Activated CD8-positive, alpha-beta T cell treated with anti-CD3 and anti-CD28 coated beads, Interleukin-2, amount 10 ng/mL, durations not matched to agents 7 days and 5 days (primary cell): ENCODE measurements around the gene MIA2. TPM values are rescaled to one million over a fixed set of nuclear protein-coding genes. Genes with fewer than 3 reads are reported as not detected.
"Not testable (repeated sequence)": the region's sequence is repeated elsewhere in the genome, so short reads cannot be mapped to it uniquely, and the experiment has no call there.

Experiments used
- ATAC-seq: fragments of 150-1000 bp; cut with Tn5 transposase; one replicate; pipeline ENCODE4 v1.10.0; 2021; ENCODE audit warnings: moderate library complexity
- CTCF ChIA-PET: fragments of 350-600 bp; sonication (Branson Sonifier 250); formaldehyde crosslinking; loops from one replicate; lab custom pipeline; 2021; ENCODE audit warnings: antibody characterized with exemption; lab: Charles Lee
- POLR2A ChIA-PET: fragments of 350-600 bp; sonication (Branson Sonifier 250); formaldehyde crosslinking; loops from one replicate; lab custom pipeline; 2021; ENCODE audit warnings: antibody characterized with exemption; lab: Charles Lee
- DNase-seq: peaks from one replicate; pipeline ENCODE4 v3.0.0-alpha.2; 2020
- H3K27ac Mint-ChIP-seq: one replicate; pipeline ENCODE4 v1.8.0; 2021; ENCODE audit warnings: mild to moderate bottlenecking, mixed read lengths
- H3K27me3 Mint-ChIP-seq: one replicate; pipeline ENCODE4 v1.8.0; 2021; ENCODE audit warnings: low read depth, mixed read lengths
- H3K36me3 Mint-ChIP-seq: one replicate; pipeline ENCODE4 v1.8.0; 2021; ENCODE audit warnings: low read depth, mixed read lengths
- H3K4me1 Mint-ChIP-seq: one replicate; pipeline ENCODE4 v1.8.0; 2021; ENCODE audit warnings: low read depth, mixed read lengths
- H3K4me3 Mint-ChIP-seq: one replicate; pipeline ENCODE4 v1.8.0; 2021; ENCODE audit warnings: mild to moderate bottlenecking, mixed read lengths
- H3K9me3 Mint-ChIP-seq: one replicate; pipeline ENCODE4 v1.8.0; 2022; ENCODE audit warnings: mixed read lengths; ENCODE audit not compliant: insufficient read depth
- total RNA-seq, 2 experiments: library from RNA; stranded (reverse); gene quantifications; one replicate each; pipeline ENCODE4 v1.2.3, GENCODE V29; 2021

The MIA2 gene
- total RNA-seq, 2 experiments from 2014 or later: 18.6 to 21.2 TPM

GRCh38 chr14:39258782-39259545 lies 25.2 kb downstream of the MIA2 start:
- Mint-ChIP-seq H3K27me3 (no peaks in the 10 kb centered on the region), H3K4me3 (no peak overlapping the region), H3K27ac (no peak overlapping the region), H3K36me3 (peaks cover 12% of the 10 kb centered on the region), H3K4me1 (no peaks in the 10 kb centered on the region), H3K9me3 (peaks cover 2% of the 10 kb centered on the region)
- POLR2A ChIA-PET: no interaction called here
- CTCF ChIA-PET: no interaction called here
- DNase-seq: no peak
- no peak for ATAC-seq

DNA sequence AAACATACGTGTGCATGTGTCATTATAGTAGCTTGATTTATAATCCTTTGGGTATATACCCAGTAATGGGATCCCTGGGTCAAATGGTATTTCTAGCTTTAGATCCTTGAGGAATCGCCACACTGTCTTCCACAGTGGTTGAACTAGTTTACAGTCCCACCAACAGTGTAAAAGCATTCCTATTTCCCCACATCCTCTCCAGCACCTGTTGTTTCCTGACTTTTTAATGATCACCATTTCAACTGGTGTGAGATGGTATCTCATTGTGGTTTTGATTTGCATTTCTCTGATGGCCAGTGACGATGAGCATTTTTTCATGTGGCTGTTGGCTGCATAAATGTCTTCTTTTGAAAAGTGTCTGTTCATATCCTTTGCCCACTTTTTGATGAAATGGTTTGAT lies 26.4 kb downstream of the MIA2 start:
- ATAC-seq, H3K27ac Mint-ChIP-seq, CTCF ChIA-PET, H3K9me3 Mint-ChIP-seq, H3K27me3 Mint-ChIP-seq, H3K4me1 Mint-ChIP-seq, H3K4me3 Mint-ChIP-seq, POLR2A ChIA-PET, DNase-seq: not testable (repeated sequence)
- peaks cover 14% of the 10 kb centered on the region for H3K36me3 Mint-ChIP-seq

GRCh38 chr14:39262214-39262613 lies 28.5 kb downstream of the MIA2 start:
- H3K27me3 Mint-ChIP-seq, DNase-seq, H3K4me3 Mint-ChIP-seq, H3K27ac Mint-ChIP-seq, H3K9me3 Mint-ChIP-seq, POLR2A ChIA-PET, ATAC-seq, CTCF ChIA-PET: not testable (repeated sequence)
- H3K4me1 Mint-ChIP-seq: peaks cover 16% of the 10 kb centered on the region
- H3K36me3 Mint-ChIP-seq: peaks cover 15% of the 10 kb centered on the region

DNA sequence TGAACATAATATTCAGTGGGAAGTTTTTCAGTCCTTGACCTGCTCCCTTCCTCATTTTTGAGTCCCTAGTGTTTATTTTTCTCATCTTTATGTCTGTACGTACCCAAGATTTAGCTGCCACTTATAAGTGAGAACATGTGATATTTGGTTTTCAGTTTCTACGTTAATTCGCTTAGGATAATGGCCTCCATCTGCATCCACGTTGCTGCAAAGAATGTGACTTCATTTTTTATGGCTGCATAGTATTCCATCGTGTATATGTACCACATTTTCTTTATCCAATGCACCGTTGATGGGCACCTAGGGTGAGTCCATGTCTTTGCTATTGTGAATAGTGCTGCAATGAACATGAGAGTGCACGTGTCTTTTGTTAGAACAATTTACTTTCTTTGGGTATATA lies 30.3 kb downstream of the MIA2 start:
- Mint-ChIP-seq H3K27me3 (no peaks in the 10 kb centered on the region), H3K27ac (no peak overlapping the region), H3K9me3 (peaks cover 5% of the 10 kb centered on the region), H3K4me3 (no peak overlapping the region), H3K36me3 (peaks cover 15% of the 10 kb centered on the region), H3K4me1 (peaks cover 27% of the 10 kb centered on the region)
- no peak for ATAC-seq
- no peak for DNase-seq
- POLR2A ChIA-PET: no interaction called here
- CTCF ChIA-PET: interaction anchor here (3.8 kb wide), 1 partner anchor 32 kb away, joined by 17 read pairs; no protein-coding TSS in a partner anchor

- Mint-ChIP-seq H3K4me3 (no peak overlapping the region), H3K27me3 (no peaks in the 10 kb centered on the region), H3K4me1 (peaks cover 32% of the 10 kb centered on the region), H3K36me3 (peaks cover 17% of the 10 kb centered on the region), H3K27ac (no peak overlapping the region), H3K9me3 (peaks cover 5% of the 10 kb centered on the region)
- DNase-seq (no peak), ATAC-seq (no peak)
- POLR2A ChIA-PET: interaction anchor here (0.5 kb wide), 1 partner anchor 22 kb away, joined by 3 read pairs; no protein-coding TSS in a partner anchor
- CTCF ChIA-PET: interaction anchor here (1.4 to 3.8 kb wide), 2 partner anchors 10 to 33 kb away, joined by 3 to 17 read pairs; no protein-coding TSS in a partner anchor
Measured at GRCh38 chr14:39264558-39264957, 30.8 kb downstream of the MIA2 start.

GRCh38 chr14:39265033-39265432 lies 31.3 kb downstream of the MIA2 start:
- no peak for DNase-seq

DNA sequence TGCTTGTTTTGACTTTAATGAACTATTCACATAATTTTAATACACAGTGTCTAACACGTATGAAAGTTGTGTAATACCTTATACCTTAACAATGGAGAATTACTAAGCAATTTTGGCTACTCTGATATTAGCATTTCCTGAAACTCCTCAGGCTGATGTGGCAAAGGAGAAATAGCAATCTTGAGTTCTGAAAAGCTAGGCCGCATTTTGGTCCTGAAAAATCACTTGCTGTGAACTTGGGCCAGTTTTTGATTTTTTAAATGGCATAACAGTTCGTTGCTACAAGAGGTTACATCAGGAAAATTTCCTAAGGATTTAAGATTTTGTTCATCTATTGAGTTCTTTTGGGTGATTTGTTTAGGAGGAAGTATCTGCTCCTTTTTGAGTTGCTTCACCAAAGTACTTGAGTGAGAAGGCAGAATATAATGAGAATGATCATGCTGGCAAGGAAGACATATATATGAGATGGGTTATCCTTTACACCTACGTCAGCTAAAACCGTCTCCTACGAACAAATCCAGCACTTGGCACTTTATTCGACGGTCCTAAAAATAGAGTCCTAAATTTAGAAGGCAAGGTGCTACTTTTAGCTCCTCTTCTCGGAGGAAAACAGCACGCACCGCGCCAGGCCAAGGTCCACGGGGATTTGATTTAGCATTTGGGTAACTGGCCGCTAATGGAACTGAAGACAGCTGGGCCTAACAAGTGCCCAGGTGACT lies 32.2 kb downstream of the MIA2 start:
- Mint-ChIP-seq H3K36me3 (peaks cover 23% of the 10 kb centered on the region), H3K4me1 (peaks cover 46% of the 10 kb centered on the region), H3K4me3 (peak overlapping the region; percentile 93), H3K27ac (peak overlapping the region; percentile 97), H3K9me3 (peaks cover 8% of the 10 kb centered on the region), H3K27me3 (no peaks in the 10 kb centered on the region)
- ATAC-seq (no peak), DNase-seq (no peak)
- ChIA-PET CTCF (interaction anchor here (1.4 to 3.8 kb wide), 2 partner anchors 11 to 34 kb away, joined by 3 to 17 read pairs; no protein-coding TSS in a partner anchor), POLR2A (interaction anchor here (1.3 to 4.1 kb wide), 6 partner anchors 37 to 166 kb away, joined by 3 to 44 read pairs (median 8); partner anchors contain the start of genes FBXO33, GEMIN2, PNN and TRAPPC6B)

More at GRCh38 chr14:39265033-39265432, 31.3 kb downstream of the MIA2 start:
- H3K27ac Mint-ChIP-seq: peak overlapping the region; percentile 32
- peaks cover 5% of the 10 kb centered on the region for H3K9me3 Mint-ChIP-seq
- ChIA-PET POLR2A (interaction anchor here (0.5 kb wide), 1 partner anchor 23 kb away, joined by 3 read pairs; no protein-coding TSS in a partner anchor), CTCF (interaction anchor here (1.4 to 3.8 kb wide), 2 partner anchors 10 to 33 kb away, joined by 3 to 17 read pairs; no protein-coding TSS in a partner anchor)
- peaks cover 19% of the 10 kb centered on the region for H3K36me3 Mint-ChIP-seq
- H3K4me1 Mint-ChIP-seq: peaks cover 37% of the 10 kb centered on the region
- no peak overlapping the region for H3K4me3 Mint-ChIP-seq
- H3K27me3 Mint-ChIP-seq: no peaks in the 10 kb centered on the region
- ATAC-seq: no peak

DNA sequence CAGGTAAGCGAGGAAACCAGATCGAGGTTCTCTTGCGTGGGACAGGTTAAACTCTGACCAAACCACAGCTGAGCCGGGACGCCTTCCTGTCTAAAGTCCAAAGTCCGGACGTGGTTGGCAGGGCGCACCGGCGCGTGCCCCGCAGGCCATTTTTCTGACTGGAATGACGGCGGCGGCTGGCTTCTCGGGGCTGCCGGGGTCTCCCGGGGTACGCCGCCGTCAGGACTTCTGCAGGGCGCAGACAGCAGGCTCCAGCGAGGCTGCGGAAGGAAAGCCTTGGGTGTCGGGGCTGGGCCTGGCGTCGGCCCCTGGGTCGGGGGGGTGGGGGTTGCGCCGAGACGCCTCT lies 32.8 kb downstream of the MIA2 start:
- Mint-ChIP-seq H3K4me3 (peak overlapping the region; percentile 93), H3K27ac (peak overlapping the region; percentile 97), H3K4me1 (peaks cover 50% of the 10 kb centered on the region), H3K27me3 (no peaks in the 10 kb centered on the region), H3K9me3 (peaks cover 13% of the 10 kb centered on the region), H3K36me3 (peaks cover 28% of the 10 kb centered on the region)
- POLR2A ChIA-PET: interaction anchor here (1.1 to 4.1 kb wide), 8 partner anchors 23 to 166 kb away, joined by 3 to 44 read pairs (median 8); partner anchors contain the start of genes FBXO33, GEMIN2, PNN and SEC23A
- DNase-seq (peak; percentile 48), ATAC-seq (no peak)
- CTCF ChIA-PET: interaction anchor here (3.8 kb wide), 1 partner anchor 35 kb away, joined by 17 read pairs; no protein-coding TSS in a partner anchor

DNA sequence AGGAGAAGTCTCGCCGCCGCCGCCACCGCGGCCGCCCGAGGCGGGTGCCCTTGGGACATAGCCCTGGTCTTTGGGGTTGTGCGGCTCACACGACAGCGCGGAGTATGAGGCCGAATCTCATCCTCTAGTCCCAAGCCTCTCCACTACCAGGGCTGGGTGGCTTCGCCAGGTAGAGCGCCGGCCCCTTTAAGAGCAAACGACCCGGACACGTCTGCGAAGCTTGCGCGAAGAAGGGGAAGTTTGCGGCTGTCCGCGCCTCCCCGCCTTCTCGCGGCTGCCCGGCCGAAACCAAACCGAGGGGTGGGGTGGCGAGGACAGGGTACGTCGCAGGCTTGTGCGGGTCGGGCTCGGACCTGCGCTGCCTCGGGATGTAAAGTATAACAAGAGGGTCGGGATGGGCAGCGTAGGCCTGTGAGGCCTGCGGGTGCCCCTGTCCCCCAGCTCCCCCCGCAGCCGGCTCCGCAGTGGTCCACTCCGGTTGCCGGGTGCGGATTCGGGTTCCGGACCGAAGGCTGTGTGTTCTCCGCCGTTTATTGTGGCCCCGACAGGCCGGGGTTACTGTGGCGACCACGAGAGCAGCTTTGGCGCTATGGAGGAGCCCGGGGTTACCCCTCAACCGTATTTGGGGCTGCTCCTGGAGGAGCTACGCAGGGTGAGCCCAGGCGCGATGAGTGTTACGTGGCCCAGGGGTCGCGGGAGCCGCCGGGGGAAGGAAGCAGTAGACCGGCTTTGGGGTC lies 33.3 kb downstream of the MIA2 start:
- peaks cover 54% of the 10 kb centered on the region for H3K4me1 Mint-ChIP-seq
- peaks cover 33% of the 10 kb centered on the region for H3K36me3 Mint-ChIP-seq
- H3K27ac Mint-ChIP-seq: peak overlapping the region; percentile 97
- ATAC-seq (peak; percentile 86), DNase-seq (peak; percentile 83)
- ChIA-PET POLR2A (interaction anchor here (0.6 to 4.1 kb wide), 10 partner anchors 24 to 165 kb away, joined by 3 to 44 read pairs (median 6); partner anchors contain the start of genes FBXO33, GEMIN2, PNN and SEC23A), CTCF (interaction anchor here (0.6 to 3.8 kb wide), 2 partner anchors 35 to 81 kb away, joined by 3 to 17 read pairs; no protein-coding TSS in a partner anchor)
- peaks cover 16% of the 10 kb centered on the region for H3K9me3 Mint-ChIP-seq
- H3K27me3 Mint-ChIP-seq: no peaks in the 10 kb centered on the region
- H3K4me3 Mint-ChIP-seq: peak overlapping the region; percentile 93

- H3K4me1 Mint-ChIP-seq: peaks cover 54% of the 10 kb centered on the region
- peaks cover 16% of the 10 kb centered on the region for H3K9me3 Mint-ChIP-seq
- H3K4me3 Mint-ChIP-seq: peak overlapping the region; percentile 93
- ChIA-PET CTCF (interaction anchor here (0.6 to 3.8 kb wide), 3 partner anchors 36 to 101 kb away, joined by 3 to 17 read pairs (median 3); no protein-coding TSS in a partner anchor), POLR2A (interaction anchor here (0.6 to 4.1 kb wide), 8 partner anchors 24 to 164 kb away, joined by 3 to 44 read pairs (median 8); partner anchors contain the start of genes FBXO33, GEMIN2, PNN and SEC23A)
- H3K27ac Mint-ChIP-seq: peak overlapping the region; percentile 97
- no peaks in the 10 kb centered on the region for H3K27me3 Mint-ChIP-seq
- ATAC-seq: no peak
- peaks cover 34% of the 10 kb centered on the region for H3K36me3 Mint-ChIP-seq
- DNase-seq: peak; percentile 32
Measured at GRCh38 chr14:39267608-39268005, 33.9 kb downstream of the MIA2 start.
